ENCODE data around the gene MAGEB10.

MAGEB10 gene

GRCh38 chrX:27860337-27860736 is 52.5 kb downstream of the MAGEB10 start:
- Histone ChIP-seq H3K27ac (no peak overlapping the region), H3K4me3 (no peak overlapping the region)
- no peak for TF ChIP-seq CTCF (IDR thresholded peaks at IDR 0.05)
- DNase-seq (ENCODE audit: low spot score) = no peak

GRCh38 chrX:27863809-27864208 is 56.0 kb downstream of the MAGEB10 start:
- TF ChIP-seq CTCF (IDR thresholded peaks at IDR 0.05) = no peak
- Histone ChIP-seq H3K4me3 (no peak overlapping the region), H3K27ac (no peak overlapping the region)
- no peak for DNase-seq (ENCODE audit: low spot score)

Data from coronary artery (tissue), 2 donors.